Gastrocnemius medialis (tissue), 4 donors: ENCODE measurements around the gene CALML3. TPM values are rescaled to one million over a fixed set of nuclear protein-coding genes. Genes with fewer than 3 reads are reported as not detected.

Experiments used
- ATAC-seq, 2 donors: fragments of 150-250 bp; one replicate each; pipeline ENCODE4 v1.9.1; 2016
- DNase-seq, 2 donors: peaks; one replicate each; pipeline ENCODE4 v3.0.0-alpha.2; 2019
- H3K27ac ChIP-seq, 4 donors: fragments of 200-600 bp; sonication (generic); 1 replicate in 1 of 4; 2 replicates in 3 of 4; pipeline ENCODE4 v1.5.1; 2016 to 2018; ENCODE audit warnings: mild to moderate bottlenecking in 2 of 4, moderate library complexity in 1 of 4
- H3K27me3 ChIP-seq, 3 donors: fragments of 200-600 bp; sonication (generic) in 2 of 3; 1 replicate in 1 of 3; 2 replicates in 2 of 3; pipeline versions ENCODE4 v1.5.1 to v1.6.0; 2016 to 2019; ENCODE audit warnings: mild to moderate bottlenecking in 1 of 3, moderate library complexity in 1 of 3
- H3K36me3 ChIP-seq, 2 donors: fragments of 200-600 bp; sonication (generic) in 1 of 2; one replicate each; pipeline ENCODE4 v1.5.1; 2017 to 2018
- H3K4me1 ChIP-seq, 2 donors: fragments of 200-600 bp; sonication (generic) in 1 of 2; one replicate each; pipeline ENCODE4 v1.5.1; 2016 to 2017; ENCODE audit warnings: mild to moderate bottlenecking in 2 of 2
- H3K4me3 ChIP-seq, 4 donors: fragments of 200-600 bp; sonication (generic) in 3 of 4; 1 replicate in 1 of 4; 2 replicates in 3 of 4; pipeline ENCODE4 v1.5.1; 2016 to 2019; ENCODE audit warnings: mild to moderate bottlenecking in 2 of 4
- H3K9me3 ChIP-seq, 3 donors: fragments of 200-600 bp; sonication (generic) in 2 of 3; 1 replicate in 1 of 3; 2 replicates in 2 of 3; pipeline ENCODE4 v1.5.1; 2016 to 2019
- CTCF ChIP-seq, 5 experiments: fragments of 450-650 bp in 3 of 5; fragments of 200-600 bp in 2 of 5; sonication (generic) in 2 of 5; IDR thresholded peaks in 4 of 5; conservative IDR thresholded peaks in 1 of 5; 1 replicate in 4 of 5; 2 replicates in 1 of 5; pipeline ENCODE4 v1.5.1; 2016 to 2019; ENCODE audit warnings: antibody characterized with exemption in 5 of 5, mild to moderate bottlenecking in 3 of 5, moderate library complexity in 3 of 5
- POLR2A ChIP-seq, 2 donors: fragments of 450-650 bp; IDR thresholded peaks; one replicate each; pipeline ENCODE4 v1.6.1; 2017; ENCODE audit warnings: antibody characterized with exemption in 2 of 2, mild to moderate bottlenecking in 2 of 2, moderate library complexity in 2 of 2
- in situ Hi-C, 4 donors: fragments of 200-750 bp; cut with MboI; loops; one replicate each; pipeline versions ENCODE4 v1.15.0 to v1.8.0; 2017; ENCODE audit warnings: low sequenced_read_pairs in 4 of 4
- intact Hi-C: fragments of 100-400 bp; cut with DNase I; formaldehyde crosslinking; loops from one replicate; pipeline ENCODE4 v1.15.1; 2023; ENCODE audit warnings: low total_unique reads
- total RNA-seq, 4 donors: library from RNA; depleted of rRNA; stranded (reverse); fragments of >200 nt; gene quantifications; one replicate each; pipeline versions ENCODE4 v1.1.0 to v1.2.3, GENCODE V29; 2016

CALML3 gene
- total RNA-seq, 4 donors from 2014 or later = not detected

- Histone ChIP-seq H3K4me1 (no peaks in the 10 kb centered on the region), H3K9me3 (no peaks in the 10 kb centered on the region), H3K27me3 (no peaks in the 10 kb centered on the region), H3K4me3 (no peak overlapping the region), H3K36me3 (no peaks in the 10 kb centered on the region), H3K27ac (no peak overlapping the region)
- TF ChIP-seq CTCF (IDR thresholded peaks at IDR 0.05 in 4 of 5, conservative IDR thresholded peaks at IDR 0.05 in 1 of 5) (no peak), POLR2A (IDR thresholded peaks at IDR 0.05) (no peak)
- in situ Hi-C loops (no loop called here), intact Hi-C loops (no loop called here)
- DNase-seq (no peak), ATAC-seq (no peak)
These were observed 46.0 kb upstream of the CALML3 start for GRCh38 chr10:5478694-5479305.

GRCh38 chr10:5479481-5480161 is 45.1 kb upstream of the CALML3 start:
- in situ Hi-C loops (no loop called here), intact Hi-C loops (no loop called here)
- Histone ChIP-seq H3K4me3 (no peak overlapping the region), H3K4me1 (no peaks in the 10 kb centered on the region), H3K9me3 (no peaks in the 10 kb centered on the region), H3K27ac (no peak overlapping the region), H3K27me3 (no peaks in the 10 kb centered on the region), H3K36me3 (no peaks in the 10 kb centered on the region)
- ATAC-seq = no peak
- no peak for DNase-seq
- TF ChIP-seq CTCF (IDR thresholded peaks at IDR 0.05 in 4 of 5, conservative IDR thresholded peaks at IDR 0.05 in 1 of 5) = no peak
- no peak for TF ChIP-seq POLR2A (IDR thresholded peaks at IDR 0.05)

- Histone ChIP-seq H3K27ac (no peak overlapping the region), H3K27me3 (no peaks in the 10 kb centered on the region), H3K4me1 (no peaks in the 10 kb centered on the region), H3K9me3 (no peaks in the 10 kb centered on the region), H3K36me3 (no peaks in the 10 kb centered on the region), H3K4me3 (no peak overlapping the region)
- in situ Hi-C loops (no loop called here), intact Hi-C loops (no loop called here)
- no peak for TF ChIP-seq POLR2A (IDR thresholded peaks at IDR 0.05)
- no peak for TF ChIP-seq CTCF (IDR thresholded peaks at IDR 0.05 in 4 of 5, conservative IDR thresholded peaks at IDR 0.05 in 1 of 5)
- DNase-seq = no peak
- no peak for ATAC-seq
These were observed 44.4 kb upstream of the CALML3 start for GRCh38 chr10:5480162-5480941.

GRCh38 chr10:5481121-5481520 is 43.6 kb upstream of the CALML3 start:
- DNase-seq (no peak), ATAC-seq (no peak)
- Histone ChIP-seq H3K36me3 (no peaks in the 10 kb centered on the region), H3K27me3 (no peaks in the 10 kb centered on the region), H3K27ac (no peak overlapping the region), H3K4me3 (no peak overlapping the region), H3K9me3 (no peaks in the 10 kb centered on the region), H3K4me1 (no peaks in the 10 kb centered on the region)
- no peak for TF ChIP-seq CTCF (IDR thresholded peaks at IDR 0.05 in 4 of 5, conservative IDR thresholded peaks at IDR 0.05 in 1 of 5)
- TF ChIP-seq POLR2A (IDR thresholded peaks at IDR 0.05) = no peak
- intact Hi-C loops = no loop called here
- in situ Hi-C loops = no loop called here
